GM12878 (cell line): ENCODE measurements around the gene TNK2.

Experiments
- CTCF ChIP-seq, 3 experiments: IDR thresholded peaks in 2 of 3; conservative IDR thresholded peaks in 1 of 3; 2 replicates each; pipeline ENCODE4 v1.5.1; 2011; ENCODE audit warnings: low read depth in 3 of 3, low read length in 3 of 3, mild to moderate bottlenecking in 3 of 3, control low read depth in 2 of 3, moderate library complexity in 2 of 3, inconsistent platforms in 1 of 3, mixed read lengths in 1 of 3; ENCODE audit not compliant: control insufficient read depth in 2 of 3, insufficient read depth in 1 of 3; ENCODE audit errors: extremely low read depth in 1 of 3
- EP300 ChIP-seq, 2 experiments: fragments of 150-350 bp in 1 of 2; IDR thresholded peaks; 2 replicates each; pipeline ENCODE4 v1.6.1; 2011 to 2012; ENCODE audit warnings: low read depth in 2 of 2, low read length in 2 of 2, borderline replicate concordance in 1 of 2, improper control_type of control experiment in 1 of 2, inconsistent platforms in 1 of 2; ENCODE audit not compliant: control insufficient read depth in 1 of 2
- JUNB ChIP-seq: IDR thresholded peaks from 2 replicates; pipeline ENCODE4 v1.6.1; 2016; ENCODE audit warnings: antibody characterized with exemption, mild to moderate bottlenecking
- POLR2AphosphoS5 ChIP-seq: IDR thresholded peaks from 2 replicates; pipeline ENCODE4 v1.6.1; 2011; ENCODE audit warnings: mild to moderate bottlenecking, low read length, inconsistent platforms
- POU2F2 ChIP-seq: IDR thresholded peaks from 3 replicates; pipeline ENCODE4 v1.6.1; 2011; ENCODE audit warnings: low read depth, mild to moderate bottlenecking, low read length, borderline replicate concordance
- SPI1 ChIP-seq: IDR thresholded peaks from 2 replicates; pipeline ENCODE4 v1.6.1; 2011; ENCODE audit warnings: low read depth, mild to moderate bottlenecking, low read length, moderate library complexity, borderline replicate concordance; ENCODE audit not compliant: insufficient read depth
- STAT1 ChIP-seq: fragments of 450-650 bp; conservative IDR thresholded peaks from 2 replicates; pipeline ENCODE4 v1.6.1; 2014; ENCODE audit warnings: antibody characterized with exemption, mild to moderate bottlenecking
- SUPT20H ChIP-seq: IDR thresholded peaks from 2 replicates; pipeline ENCODE4 v1.6.1; 2011; ENCODE audit warnings: low read depth, mild to moderate bottlenecking, low read length, moderate library complexity, borderline replicate concordance; ENCODE audit not compliant: control insufficient read depth
- SUZ12 ChIP-seq: fragments of 200-600 bp; sonication (generic); IDR thresholded peaks from one replicate; pipeline ENCODE4 v1.6.1; 2018; ENCODE audit warnings: antibody characterized with exemption, mild to moderate bottlenecking; ENCODE audit not compliant: unreplicated experiment
- ZBED1 ChIP-seq: IDR thresholded peaks from 2 replicates; pipeline ENCODE4 v1.6.1; 2016; ENCODE audit warnings: borderline replicate concordance
- ZZZ3 ChIP-seq: IDR thresholded peaks from 2 replicates; pipeline ENCODE4 v1.6.1; 2011; ENCODE audit warnings: low read depth; ENCODE audit not compliant: control insufficient read depth, insufficient read length

GRCh38 chr3:195847055-195847950 is 61.0 kb downstream of the TNK2 start:
- TF ChIP-seq SPI1 (no peak), ZZZ3 (no peak), STAT1 (no peak), JUNB (no peak), EP300 (IDR thresholded peaks at IDR 0.05; ENCODE audit: borderline replicate concordance in 1 of 2, control insufficient read depth in 1 of 2, low read depth in 2 of 2, low read length in 2 of 2) (no peak), ZBED1 (no peak), CTCF (IDR thresholded peaks at IDR 0.05 in 2 of 3, conservative IDR thresholded peaks at IDR 0.05 in 1 of 3; ENCODE audit: control insufficient read depth in 2 of 3, extremely low read depth in 1 of 3, insufficient read depth in 1 of 3, low read depth in 3 of 3, low read length in 3 of 3) (no peak), SUPT20H (no peak), SUZ12 (no peak), POU2F2 (no peak), POLR2AphosphoS5 (no peak)
